HL-60 (cell line): ENCODE measurements around the gene SLC7A6.

Experiments used
- DNase-seq, 2 experiments: peaks; one replicate each; pipeline ENCODE4 v3.0.0-alpha.2; 2010 to 2020; ENCODE audit warnings: low read depth in 1 of 2, low spot score in 1 of 2
- H3K27ac ChIP-seq: fragments of 250-450 bp; sonication (Bioruptor Pico); replicated peaks from 2 replicates; pipeline ENCODE4 v1.5.1; 2020; ENCODE audit warnings: mild to moderate bottlenecking, moderate library complexity
- H3K27me3 ChIP-seq: fragments of 250-450 bp; sonication (Bioruptor Pico); 2 replicates; pipeline ENCODE4 v1.5.1; 2021; ENCODE audit warnings: mild to moderate bottlenecking, moderate library complexity; ENCODE audit not compliant: insufficient read depth, poor library complexity, severe bottlenecking
- H3K4me3 ChIP-seq: replicated peaks from 2 replicates; pipeline ENCODE4 v1.5.1; 2011; ENCODE audit warnings: mild to moderate bottlenecking, control low read depth, low read length; ENCODE audit not compliant: insufficient read depth
- CTCF ChIP-seq: IDR thresholded peaks from one replicate; pipeline ENCODE4 v1.5.1; 2011; ENCODE audit warnings: low read length, control low read depth, inconsistent platforms; ENCODE audit not compliant: insufficient read depth
- GABPA ChIP-seq: IDR thresholded peaks from 2 replicates; pipeline ENCODE4 v1.6.1; 2012; ENCODE audit warnings: low read depth
- POLR2AphosphoS5 ChIP-seq: IDR thresholded peaks from 2 replicates; pipeline ENCODE4 v1.6.1; 2012; ENCODE audit warnings: low read depth
- REST ChIP-seq: IDR thresholded peaks from 2 replicates; pipeline ENCODE4 v1.6.1; 2012; ENCODE audit warnings: low read depth; ENCODE audit not compliant: insufficient replicate concordance
- SPI1 ChIP-seq: IDR thresholded peaks from 2 replicates; pipeline ENCODE4 v1.6.1; 2012; ENCODE audit warnings: low read depth, mild to moderate bottlenecking, borderline replicate concordance

SLC7A6 gene

GRCh38 chr16:68297908-68298307 lies 33.6 kb downstream of the SLC7A6 start:
- no peaks in the 10 kb centered on the region for H3K27me3 ChIP-seq
- no peak overlapping the region for H3K4me3 ChIP-seq
- DNase-seq, result no peak
- H3K27ac ChIP-seq, result no peak overlapping the region
- TF ChIP-seq REST (no peak), SPI1 (no peak), POLR2AphosphoS5 (no peak), CTCF (no peak), GABPA (no peak)

GRCh38 chr16:68298312-68298711 lies 34.0 kb downstream of the SLC7A6 start:
- H3K27me3 ChIP-seq, result no peaks in the 10 kb centered on the region
- no peak for DNase-seq
- H3K4me3 ChIP-seq, result no peak overlapping the region
- no peak for TF ChIP-seq GABPA
- TF ChIP-seq POLR2AphosphoS5, result no peak
- no peak for TF ChIP-seq REST
- no peak for TF ChIP-seq CTCF
- no peak overlapping the region for H3K27ac ChIP-seq

- no peaks in the 10 kb centered on the region for H3K27me3 ChIP-seq
- H3K4me3 ChIP-seq, result no peak overlapping the region
- TF ChIP-seq REST (no peak), POLR2AphosphoS5 (peak; percentile 56; the same call in 1 of the 2 replicates)
- no peak for DNase-seq
- H3K27ac ChIP-seq, result peak overlapping the region; percentile 35; the same call in 1 of the 2 replicates
Measured at GRCh38 chr16:68298907-68299561, 34.7 kb downstream of the SLC7A6 start.
